ENCODE results near the gene PRKCG.

DNA sequence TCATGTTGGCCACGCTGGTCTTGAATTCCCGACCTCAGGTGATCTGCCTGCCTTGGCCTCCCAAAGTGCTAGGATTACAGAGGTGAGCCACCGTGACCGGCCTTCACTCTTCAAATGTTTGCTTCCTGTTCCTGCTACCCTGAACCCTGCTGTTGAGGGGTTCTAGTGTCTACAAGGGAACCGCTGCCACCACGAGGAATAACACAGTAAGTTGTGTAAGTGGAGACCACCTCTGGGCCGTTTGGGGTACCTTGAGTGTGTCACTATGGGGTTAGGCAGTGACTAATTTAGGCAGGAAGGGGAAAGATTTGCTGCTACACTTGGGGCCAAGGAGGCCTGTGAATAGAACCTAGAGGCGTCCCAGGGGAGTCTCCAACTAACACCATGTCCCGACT is 16.5 kb upstream of the PRKCG start:
- TF ChIP-seq, protein P1, sequence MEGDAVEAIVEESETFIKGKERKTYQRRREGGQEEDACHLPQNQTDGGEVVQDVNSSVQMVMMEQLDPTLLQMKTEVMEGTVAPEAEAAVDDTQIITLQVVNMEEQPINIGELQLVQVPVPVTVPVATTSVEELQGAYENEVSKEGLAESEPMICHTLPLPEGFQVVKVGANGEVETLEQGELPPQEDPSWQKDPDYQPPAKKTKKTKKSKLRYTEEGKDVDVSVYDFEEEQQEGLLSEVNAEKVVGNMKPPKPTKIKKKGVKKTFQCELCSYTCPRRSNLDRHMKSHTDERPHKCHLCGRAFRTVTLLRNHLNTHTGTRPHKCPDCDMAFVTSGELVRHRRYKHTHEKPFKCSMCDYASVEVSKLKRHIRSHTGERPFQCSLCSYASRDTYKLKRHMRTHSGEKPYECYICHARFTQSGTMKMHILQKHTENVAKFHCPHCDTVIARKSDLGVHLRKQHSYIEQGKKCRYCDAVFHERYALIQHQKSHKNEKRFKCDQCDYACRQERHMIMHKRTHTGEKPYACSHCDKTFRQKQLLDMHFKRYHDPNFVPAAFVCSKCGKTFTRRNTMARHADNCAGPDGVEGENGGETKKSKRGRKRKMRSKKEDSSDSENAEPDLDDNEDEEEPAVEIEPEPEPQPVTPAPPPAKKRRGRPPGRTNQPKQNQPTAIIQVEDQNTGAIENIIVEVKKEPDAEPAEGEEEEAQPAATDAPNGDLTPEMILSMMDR (IDR thresholded peaks at IDR 0.05; ENCODE audit: low read length), result no peak
- TF ChIP-seq EZH2 (IDR thresholded peaks at IDR 0.05; ENCODE audit: borderline replicate concordance, low read length), result no peak
